HG02840 (cell line): ENCODE measurements around the gene SVIL.
"Not testable (repeated sequence)": the region's sequence is repeated elsewhere in the genome, so short reads cannot be mapped to it uniquely, and the experiment has no call there.

Source experiments
- ATAC-seq: cut with Tn5 transposase; IDR thresholded peaks from one replicate; pipeline ENCODE4 v1.9.1; 2021; ENCODE audit warnings: mild to moderate bottlenecking, moderate library complexity, moderate number of reproducible peaks; ENCODE audit not compliant: unreplicated experiment, low FRiP score

Gene SVIL

DNA sequence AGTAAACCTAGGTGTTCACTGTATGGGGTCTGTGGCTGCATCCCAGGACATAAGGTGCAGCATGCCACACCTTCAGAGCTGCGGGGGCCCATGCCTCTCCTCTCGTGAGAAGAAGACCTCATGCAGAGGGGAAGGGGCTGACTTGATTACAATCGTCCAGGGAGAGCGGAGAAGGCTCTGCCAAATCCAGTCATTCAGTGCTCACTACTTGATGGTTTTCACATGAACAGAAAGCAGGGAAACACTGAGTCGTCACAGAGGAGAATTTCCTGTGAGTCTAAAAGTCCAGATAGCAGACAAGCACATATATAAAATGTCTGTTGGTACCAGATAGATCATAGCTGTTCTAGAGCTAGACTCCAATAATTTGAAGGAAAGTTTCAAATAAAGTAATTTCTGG lies 52.0 kb downstream of the SVIL start:
- ATAC-seq: not testable (repeated sequence)

DNA sequence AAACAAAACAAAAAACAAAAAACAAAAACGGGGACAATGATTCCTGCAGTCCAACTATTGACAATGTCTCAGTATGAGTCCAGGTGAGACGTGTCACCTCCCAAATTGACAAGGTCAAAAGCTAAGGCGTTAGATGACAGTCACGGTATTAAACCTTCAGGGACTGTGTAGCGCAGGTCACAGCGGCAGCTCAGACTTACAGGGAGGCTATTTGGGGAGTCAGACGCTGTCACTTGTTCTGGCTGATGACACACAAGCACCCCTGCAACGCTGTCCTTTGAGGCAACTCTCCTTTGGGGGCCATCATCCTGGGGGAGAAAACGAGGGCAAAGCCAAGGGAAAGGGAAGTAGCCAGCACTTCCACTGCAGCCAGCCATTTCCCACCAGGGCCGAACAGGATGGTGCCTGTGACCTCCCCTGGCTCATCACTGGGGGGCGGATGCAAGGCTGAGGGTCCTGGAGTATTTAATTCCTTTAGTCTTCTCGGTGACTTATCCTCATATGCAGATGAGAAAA lies 55.3 kb downstream of the SVIL start:
- ATAC-seq: no peak

DNA sequence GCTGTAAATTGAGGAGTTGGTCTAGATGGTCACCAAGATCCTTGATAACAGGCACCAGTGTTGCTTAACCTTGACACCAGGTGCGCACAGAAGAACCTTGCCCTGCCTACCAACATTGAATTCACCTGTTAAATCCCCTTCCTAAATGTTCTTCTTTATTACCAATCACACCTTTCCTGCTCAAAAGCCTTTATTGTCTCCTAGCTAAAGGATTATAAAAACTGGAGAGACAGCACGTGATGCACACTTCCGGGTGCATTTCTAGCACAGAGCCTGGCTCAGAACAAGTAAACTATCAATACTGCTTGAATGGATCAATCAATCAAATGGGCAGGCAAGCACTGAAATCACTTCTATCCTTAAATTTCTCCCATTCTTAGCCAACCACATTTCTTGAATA lies 56.3 kb downstream of the SVIL start:
- no peak for ATAC-seq

DNA sequence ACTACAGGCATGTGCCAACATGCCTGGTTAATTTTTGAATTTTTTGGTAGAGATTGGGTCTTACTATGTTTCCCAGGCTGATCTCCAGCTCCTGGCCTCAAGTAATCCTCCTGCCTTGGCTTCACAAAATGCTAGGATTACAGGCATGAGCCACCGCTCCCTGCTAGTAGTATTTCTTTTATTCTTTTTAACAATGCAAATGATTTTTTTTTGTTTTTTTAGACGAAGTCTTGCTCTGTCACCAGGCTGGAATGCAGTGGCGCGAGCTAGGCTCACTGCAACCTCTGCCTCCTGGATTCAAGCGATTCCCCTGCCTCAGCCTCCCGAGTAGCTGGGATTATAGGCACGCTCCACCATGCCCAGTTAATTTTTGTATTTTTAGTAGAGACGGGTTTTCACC lies 58.1 kb downstream of the SVIL start:
- ATAC-seq: no peak

DNA sequence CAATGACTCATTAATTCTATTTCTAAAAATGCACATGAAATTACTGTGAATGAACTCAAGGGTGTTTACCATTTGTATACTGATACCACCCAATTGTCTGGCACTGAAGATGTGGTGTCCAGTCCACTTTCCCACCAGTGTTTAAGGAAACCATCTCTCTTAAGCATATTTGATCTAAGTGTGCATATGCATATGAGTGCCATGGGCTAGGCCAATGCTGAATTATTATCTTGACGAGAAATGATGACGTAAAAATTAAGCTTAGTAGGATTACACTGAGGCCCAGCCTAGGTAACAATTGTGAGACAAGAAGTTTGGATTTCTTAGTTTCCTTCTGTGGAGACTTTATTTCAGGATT lies 59.7 kb downstream of the SVIL start:
- no peak for ATAC-seq

DNA sequence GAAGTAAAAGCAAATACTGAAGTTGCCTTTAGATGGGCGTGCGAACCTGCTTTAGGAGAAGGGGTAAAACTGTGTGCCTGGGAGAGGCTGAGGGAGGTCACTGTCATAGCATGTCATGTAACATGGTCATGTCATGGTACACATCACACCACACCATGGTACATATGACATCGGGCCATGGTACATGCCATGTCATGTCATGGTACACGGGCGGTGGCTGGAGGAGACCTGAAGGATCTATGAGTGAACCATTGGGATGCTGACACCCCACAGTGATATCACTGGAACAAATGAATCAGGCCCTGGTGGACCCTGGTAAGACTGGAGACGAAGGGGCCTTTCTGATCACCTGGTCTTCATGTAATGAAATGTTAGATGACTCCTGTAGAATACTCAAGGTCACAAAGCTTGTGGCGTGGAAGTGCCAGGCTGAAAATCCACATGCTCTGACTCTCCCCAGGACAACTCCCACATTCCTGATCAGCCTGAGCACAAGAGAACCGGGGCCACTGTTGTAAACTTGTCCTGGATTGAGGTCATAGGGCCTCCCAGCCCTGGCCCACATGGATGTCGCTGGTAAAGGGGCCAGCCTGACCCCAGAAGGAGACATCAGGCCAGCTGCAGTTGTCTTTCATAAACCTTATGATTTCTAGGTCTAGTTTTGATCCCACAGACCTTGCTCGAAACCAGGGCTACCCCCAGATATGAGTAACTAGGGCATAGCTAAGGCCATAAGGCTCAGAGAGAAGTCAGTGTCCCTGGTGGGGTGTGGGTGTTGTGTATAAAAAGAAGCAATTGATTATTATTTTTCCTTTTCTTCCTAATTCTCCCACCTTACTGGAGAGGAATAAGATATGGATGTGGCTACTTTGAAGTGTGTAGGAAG lies 60.3 kb downstream of the SVIL start:
- ATAC-seq: not testable (repeated sequence)

DNA sequence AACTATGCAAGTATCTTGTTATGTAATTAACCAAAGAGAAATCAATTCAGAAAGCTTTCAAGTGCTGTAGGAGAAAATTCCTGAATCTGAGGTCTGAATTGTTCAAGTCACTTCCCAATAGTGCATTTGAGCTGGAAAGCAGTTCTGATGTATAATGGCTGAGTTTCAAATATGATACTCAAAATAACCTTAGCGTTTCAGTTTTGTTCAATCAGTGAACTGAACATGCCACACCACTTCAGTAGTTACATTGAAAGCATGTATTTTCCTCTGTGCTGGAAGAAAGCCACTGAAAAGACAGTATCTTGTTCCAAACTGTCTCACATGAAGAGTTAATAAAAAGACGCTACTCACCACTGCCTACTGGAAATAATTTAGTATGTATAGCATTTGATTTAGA lies 64.5 kb downstream of the SVIL start:
- ATAC-seq: not testable (repeated sequence)

DNA sequence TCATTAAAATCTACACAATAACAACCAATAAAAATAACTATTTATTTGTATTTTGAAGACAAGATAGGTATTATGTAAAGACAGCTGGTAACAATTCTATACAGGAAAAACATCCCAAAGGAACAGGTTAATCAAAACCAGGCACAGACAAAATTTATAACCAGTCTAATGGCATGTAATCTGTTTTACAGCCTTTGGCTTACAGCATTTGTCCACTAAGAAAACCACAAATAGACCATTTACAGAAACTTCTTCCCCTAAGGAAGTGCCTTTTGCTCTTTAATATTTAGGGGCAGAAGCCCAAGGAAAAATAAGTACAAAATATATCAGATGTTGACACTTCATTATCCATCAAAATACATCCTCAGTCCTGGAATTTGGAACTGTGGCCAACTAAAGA lies 65.0 kb downstream of the SVIL start:
- ATAC-seq: no peak

DNA sequence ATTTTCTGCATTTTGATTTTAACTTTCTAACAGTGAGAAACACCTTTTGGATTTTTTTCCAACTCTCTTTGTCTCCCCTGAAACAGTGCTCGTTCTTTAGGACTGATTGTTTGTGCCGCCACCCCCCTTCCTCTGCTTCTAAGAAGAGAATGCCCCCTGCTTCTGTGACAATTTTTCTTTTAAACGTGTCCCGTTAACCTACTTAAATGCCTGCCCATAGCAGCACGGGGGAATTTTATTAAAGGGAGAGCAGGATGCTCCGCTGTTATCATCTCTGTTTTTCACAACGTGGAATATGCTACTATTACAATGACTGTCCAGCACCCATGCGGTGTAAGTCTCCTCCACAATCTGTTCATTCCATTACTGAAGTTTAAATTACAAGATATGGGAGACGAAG lies 67.8 kb downstream of the SVIL start:
- ATAC-seq: no peak

DNA sequence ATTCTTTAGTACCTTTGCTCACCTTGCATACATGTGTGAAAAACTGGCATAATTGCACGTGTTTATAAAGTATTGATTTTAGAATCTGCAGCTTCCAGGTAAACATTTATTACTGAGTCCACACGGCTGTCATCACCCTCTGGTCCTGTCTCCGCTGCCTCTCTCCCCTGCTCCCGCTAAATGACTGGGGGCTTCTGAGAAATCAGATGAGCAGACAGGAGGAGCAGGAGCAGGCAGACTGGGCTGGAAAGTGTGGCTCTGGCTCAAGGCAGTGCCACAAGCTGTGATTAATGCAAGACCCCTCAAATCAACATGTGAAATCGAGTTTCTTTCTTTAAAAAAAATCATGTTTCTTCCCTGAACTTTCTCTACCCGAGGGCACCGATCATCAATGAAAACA lies 68.6 kb downstream of the SVIL start:
- ATAC-seq: not testable (repeated sequence)

DNA sequence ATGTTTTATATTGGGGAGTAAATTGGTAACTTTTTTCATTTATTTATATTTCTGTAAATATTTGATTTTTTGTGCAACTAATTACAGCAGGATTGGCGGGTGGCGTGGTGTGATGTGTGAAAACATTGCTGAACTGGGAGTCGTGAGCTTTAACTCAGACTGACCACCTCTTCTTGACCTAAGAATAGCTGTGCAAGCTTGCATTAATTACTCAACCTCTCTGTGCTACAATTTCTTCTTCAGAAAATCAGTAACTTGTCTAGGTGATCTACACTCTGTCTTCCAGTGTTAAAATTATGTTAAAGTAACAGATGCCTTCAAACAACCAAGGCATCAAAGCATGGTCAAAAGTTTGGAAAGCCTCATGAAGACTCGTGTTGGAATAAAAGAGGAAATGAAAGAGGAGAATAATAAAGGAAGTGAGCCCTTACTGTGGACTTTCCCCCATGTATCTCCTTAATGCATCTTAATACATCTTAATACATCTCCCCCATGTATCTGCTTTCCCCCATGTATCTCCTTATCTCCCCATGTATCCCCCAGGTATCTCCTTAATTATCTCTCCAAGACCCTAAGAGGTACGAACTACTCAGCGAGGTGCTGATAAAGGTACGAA lies 71.2 kb downstream of the SVIL start:
- no peak for ATAC-seq

DNA sequence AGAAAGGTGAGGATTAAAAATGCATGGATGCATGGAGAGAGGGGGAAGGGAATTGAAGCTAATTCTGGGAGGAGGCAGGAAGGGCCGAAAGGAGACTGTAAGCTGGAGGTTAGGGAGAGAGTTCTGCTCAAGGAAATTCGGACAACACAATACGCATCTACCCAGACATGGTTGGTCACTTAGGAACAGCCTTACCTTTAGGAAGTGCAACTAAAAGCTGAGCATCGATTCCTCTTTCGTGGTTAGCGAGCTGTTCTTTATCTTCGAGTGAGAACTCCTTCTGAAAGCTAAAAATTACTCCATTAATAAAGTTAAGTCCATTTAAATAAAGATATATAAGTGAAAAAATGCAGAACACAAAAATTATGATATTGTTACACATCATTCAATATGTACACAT lies 71.8 kb downstream of the SVIL start:
- not testable (repeated sequence) for ATAC-seq

DNA sequence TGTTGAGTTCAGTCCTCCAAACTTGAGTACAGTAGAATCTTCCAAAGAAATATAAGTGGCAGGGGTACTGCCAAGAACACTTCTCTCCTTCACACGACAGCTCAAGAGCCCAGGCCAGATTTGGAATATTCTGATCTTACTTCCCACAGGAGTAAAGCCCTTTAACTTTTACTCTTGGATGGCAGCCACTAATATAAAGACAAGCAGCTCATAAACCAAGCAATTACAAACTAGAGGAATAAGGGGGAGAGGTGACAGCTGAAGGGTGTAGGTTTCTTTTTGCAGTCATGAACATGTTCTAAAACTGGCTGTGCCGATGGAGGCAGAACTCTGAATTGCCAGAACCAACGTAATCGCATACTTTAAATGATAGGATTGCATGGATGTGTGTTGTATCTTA lies 74.8 kb downstream of the SVIL start:
- ATAC-seq: no peak

DNA sequence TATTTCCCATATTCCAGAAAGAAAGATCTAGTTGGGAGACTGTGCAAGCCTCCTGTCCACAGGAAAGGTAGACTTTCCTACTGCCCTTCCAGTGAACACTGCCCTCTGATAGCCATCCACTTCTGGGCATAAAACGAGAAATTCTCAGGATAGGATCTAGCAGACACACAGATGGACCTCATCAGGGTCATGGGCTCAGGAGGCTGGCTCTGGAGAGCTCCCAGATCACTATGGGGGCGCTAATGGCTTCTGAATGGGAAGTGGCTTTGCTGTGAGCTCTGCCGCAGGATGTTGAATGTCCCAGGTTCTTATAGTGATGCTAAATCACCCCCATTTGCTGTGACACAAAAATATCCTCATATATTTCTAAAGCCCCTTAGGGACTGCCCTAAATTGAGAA lies 77.1 kb downstream of the SVIL start:
- ATAC-seq: no peak

DNA sequence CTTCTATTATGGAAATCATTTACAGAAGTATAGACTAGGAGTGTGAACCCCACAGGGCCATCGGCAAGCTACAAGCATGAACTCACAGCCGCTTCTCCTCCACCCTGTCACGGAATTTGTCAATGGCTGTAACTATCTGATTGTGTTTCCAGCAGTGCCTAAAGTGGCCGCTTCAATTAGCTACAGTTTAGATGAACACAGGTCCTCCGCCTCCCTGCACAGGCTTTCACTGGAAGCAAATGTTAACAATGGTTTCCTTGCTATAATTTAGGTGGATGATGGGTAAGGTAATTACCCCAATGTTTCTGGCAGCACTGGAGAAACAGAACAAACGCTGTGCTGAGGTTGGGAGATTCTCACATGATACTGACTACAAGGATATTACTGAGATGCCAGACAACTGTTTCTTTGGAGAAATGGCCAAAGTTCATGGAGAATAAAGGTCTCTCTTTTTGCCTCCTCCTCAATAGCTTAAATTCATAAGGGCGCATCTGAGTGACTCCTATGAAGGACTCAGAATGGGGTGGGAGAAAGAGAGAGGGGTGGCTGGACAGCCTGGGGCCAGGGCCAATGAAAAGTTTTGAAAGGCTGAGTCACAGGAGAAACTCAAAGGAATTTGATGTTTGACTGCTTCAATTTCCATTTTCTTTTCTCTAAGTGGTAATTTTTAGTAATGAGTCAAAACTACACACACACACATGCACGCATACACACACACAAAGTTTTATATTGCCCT lies 78.9 kb downstream of the SVIL start:
- no peak for ATAC-seq

DNA sequence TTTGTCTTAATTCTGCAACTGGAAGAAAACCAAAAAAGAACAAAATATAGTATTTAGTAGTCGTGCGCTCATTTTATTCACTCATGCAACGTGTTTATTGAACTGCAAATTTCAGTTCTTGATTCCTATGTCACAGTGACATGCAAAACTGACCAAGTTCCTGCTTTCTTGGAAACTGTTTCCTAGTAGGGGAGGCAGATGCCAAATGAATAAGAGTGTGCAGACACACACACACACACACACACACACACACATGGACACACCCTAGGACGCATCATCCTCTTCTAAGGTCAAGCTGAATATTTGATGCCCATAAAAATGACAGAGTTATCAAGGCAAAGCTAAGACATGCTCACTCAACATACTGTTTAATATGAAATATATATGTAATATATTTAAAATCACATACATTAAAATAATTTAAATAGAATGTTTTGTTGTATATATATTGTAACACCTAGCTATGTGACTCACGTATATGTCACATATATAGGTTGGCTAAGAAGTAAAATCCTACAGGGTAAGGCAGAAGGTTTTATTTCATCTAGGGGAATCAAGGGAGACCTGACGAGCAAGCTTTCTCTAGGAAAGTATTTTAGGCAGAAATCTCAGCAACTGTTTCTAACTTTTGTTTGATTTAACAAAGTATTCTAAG lies 79.6 kb downstream of the SVIL start:
- no peak for ATAC-seq

DNA sequence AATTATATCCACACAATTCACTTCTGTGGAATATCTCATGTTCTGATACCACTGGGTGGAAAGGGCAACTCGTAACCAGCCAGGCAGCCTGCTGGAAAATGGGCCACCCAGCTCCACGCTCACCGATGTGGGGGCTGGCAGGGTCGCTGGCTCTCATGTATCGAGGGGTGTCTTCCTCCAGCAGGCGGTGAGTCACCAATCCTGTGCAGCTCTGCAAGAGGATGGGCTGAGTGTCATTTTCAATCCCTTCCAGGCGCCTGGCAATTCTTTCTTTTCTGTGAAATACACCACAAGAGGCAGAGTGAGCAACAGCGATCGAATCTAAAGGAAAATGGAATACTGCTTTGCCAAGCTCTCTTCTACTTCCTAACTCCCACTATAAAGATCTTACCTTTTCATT lies 80.1 kb downstream of the SVIL start:
- no peak for ATAC-seq

DNA sequence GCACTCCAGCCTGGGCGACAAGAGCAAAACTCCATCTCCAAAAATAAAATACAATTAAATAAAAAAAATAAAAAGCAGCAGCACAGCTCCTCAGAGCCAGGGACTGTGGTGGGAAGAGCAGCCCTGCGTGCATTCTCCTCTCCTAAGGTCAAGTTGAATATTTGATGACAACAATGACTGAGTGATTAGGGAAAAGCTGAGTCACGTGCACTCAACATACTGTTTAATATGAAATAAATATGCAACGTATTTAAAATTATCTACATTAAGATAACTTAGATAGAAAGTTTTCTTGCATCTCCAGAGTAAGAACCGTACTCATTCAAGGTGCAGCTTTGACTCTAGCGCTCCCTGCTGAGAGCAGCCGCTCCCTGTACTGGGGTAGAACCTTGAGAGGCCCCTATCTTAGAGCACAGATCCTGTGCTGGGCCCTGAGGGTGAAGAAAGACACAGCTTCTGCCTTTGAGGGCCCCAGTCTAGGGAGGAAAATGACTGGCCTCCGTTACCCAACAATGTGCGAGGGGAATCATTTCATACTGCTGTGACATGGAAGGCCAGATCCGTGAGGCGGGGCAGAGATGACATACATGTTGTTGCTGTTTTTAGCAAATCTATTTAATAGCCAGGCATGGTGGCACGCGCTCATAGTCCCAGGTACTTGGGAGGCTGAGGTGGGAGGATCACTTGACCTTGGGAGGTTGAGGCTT lies 81.1 kb downstream of the SVIL start:
- ATAC-seq: no peak

DNA sequence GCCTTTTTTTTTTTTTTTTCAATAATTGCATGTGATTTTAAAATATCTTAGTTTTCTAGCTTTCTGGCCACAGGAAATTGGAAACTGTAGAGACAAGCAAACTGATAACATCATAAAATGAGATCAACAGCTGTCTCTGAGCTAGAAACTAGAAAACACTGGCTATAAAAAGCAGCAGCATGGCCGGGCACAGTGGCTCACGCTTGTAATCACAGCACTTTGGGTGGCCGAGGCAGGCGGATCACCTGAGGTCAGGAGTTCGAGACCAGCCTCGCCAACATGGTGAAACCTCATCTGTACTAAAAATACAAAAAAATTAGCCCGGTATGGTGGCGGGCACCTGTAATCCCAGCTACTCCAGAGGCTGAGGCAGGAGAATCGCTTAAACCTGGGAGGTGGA lies 81.7 kb downstream of the SVIL start:
- ATAC-seq: not testable (repeated sequence)

DNA sequence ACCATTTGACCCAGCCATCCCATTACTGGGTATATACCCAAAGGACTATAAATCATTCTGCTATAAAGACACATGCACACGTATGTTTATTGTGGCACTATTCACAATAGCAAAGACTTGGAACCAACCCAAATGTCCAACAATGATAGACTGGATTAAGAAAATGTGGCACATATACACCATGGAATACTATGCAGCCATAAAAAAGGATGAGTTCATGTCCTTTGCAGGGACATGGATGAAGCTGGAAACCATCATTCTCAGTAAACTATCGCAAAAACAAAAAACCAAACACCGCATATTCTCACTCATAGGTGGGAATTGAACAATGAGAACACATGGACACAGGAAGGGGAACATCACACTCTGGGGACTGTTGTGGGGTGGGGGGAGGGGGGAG lies 85.3 kb downstream of the SVIL start:
- not testable (repeated sequence) for ATAC-seq
